ENCODE data around the gene KRTAP4-16.

KRTAP4-16 gene

GRCh38 chr17:41052566-41052965 is 49.4 kb downstream of the KRTAP4-16 start:
- no peak overlapping the region for H3K4me3 ChIP-seq

More at GRCh38 chr17:41052566-41052965, 49.4 kb downstream of the KRTAP4-16 start:
- no peak overlapping the region for H3K27ac ChIP-seq
